Measurements from ENCODE around the gene FKTN.

GRCh38 chr9:105656131-105656921 is 98.4 kb downstream of the FKTN start:
- TF ChIP-seq CTCF (IDR thresholded peaks at IDR 0.05; ENCODE audit: insufficient read depth, low read depth, low read length) (no peak), EZH2 (IDR thresholded peaks at IDR 0.05; ENCODE audit: insufficient read depth, low read length) (peak; percentile 60)
